Osteoblast (primary cell): Measurements from ENCODE around the gene RGS17. TPM values are rescaled to one million over a fixed set of nuclear protein-coding genes. Genes with fewer than 3 reads are reported as not detected.

Experiments used
- DNase-seq: peaks from one replicate; pipeline ENCODE4 v3.0.0; 2011; ENCODE audit warnings: low spot score, mixed read lengths; ENCODE audit not compliant: insufficient read length; ENCODE audit errors: missing footprints
- H2AFZ ChIP-seq: 2 replicates; pipeline ENCODE4 v1.6.0; 2011; ENCODE audit warnings: mild to moderate bottlenecking, low read length
- H3K27ac ChIP-seq: 2 replicates; pipeline ENCODE4 v1.5.1; 2011; ENCODE audit warnings: mild to moderate bottlenecking, low read depth, low read length, moderate library complexity
- H3K27me3 ChIP-seq: 2 replicates; pipeline ENCODE4 v1.6.0; 2012; ENCODE audit warnings: mild to moderate bottlenecking, control low read depth, inconsistent platforms, low read length, moderate library complexity; ENCODE audit not compliant: insufficient read depth
- H3K36me3 ChIP-seq: 2 replicates; pipeline ENCODE4 v1.5.1; 2011; ENCODE audit warnings: mild to moderate bottlenecking, low read length, control low read depth, moderate library complexity; ENCODE audit not compliant: insufficient read depth
- H3K4me1 ChIP-seq: 2 replicates; pipeline ENCODE4 v1.5.1; 2011; ENCODE audit warnings: mild to moderate bottlenecking, low read length, control low read depth, moderate library complexity; ENCODE audit not compliant: insufficient read depth
- H3K4me2 ChIP-seq: 2 replicates; pipeline ENCODE4 v1.6.0; 2011; ENCODE audit warnings: mild to moderate bottlenecking, low read length; ENCODE audit not compliant: insufficient read depth
- H3K4me3 ChIP-seq: fragments of 200-600 bp; sonication (generic); 3 replicates; pipeline ENCODE4 v1.5.1; 2012; ENCODE audit warnings: mild to moderate bottlenecking, low read length, inconsistent platforms; ENCODE audit not compliant: insufficient read depth
- H3K79me2 ChIP-seq: 2 replicates; pipeline ENCODE4 v1.6.0; 2012; ENCODE audit warnings: mild to moderate bottlenecking, low read length, control low read depth, inconsistent platforms; ENCODE audit not compliant: insufficient read depth
- H3K9me3 ChIP-seq: 2 replicates; pipeline ENCODE4 v1.5.1; 2011; ENCODE audit warnings: low read depth, low read length, control low read depth
- H4K20me1 ChIP-seq: 2 replicates; pipeline ENCODE4 v1.6.0; 2012; ENCODE audit warnings: mild to moderate bottlenecking, low read length, control low read depth; ENCODE audit not compliant: insufficient read depth
- CTCF ChIP-seq: IDR thresholded peaks from 2 replicates; pipeline ENCODE4 v1.5.1; 2011; ENCODE audit warnings: mild to moderate bottlenecking, low read depth, low read length, moderate library complexity; ENCODE audit errors: extremely low read depth
- total RNA-seq: library from RNA; depleted of rRNA; stranded (reverse); fragments of >200 nt; gene quantifications from 2 replicates; pipeline ENCODE4 v1.2.3, GENCODE V29; 2012

RGS17 gene
- total RNA-seq, 1 donor: 1.4 TPM

- peak; percentile 22 for DNase-seq
- Histone ChIP-seq H3K4me1 (peaks cover 39% of the 10 kb centered on the region), H3K27me3 (no peaks in the 10 kb centered on the region), H3K9me3 (no peaks in the 10 kb centered on the region), H3K36me3 (no peaks in the 10 kb centered on the region), H2AFZ (peak overlapping the region; percentile 52), H3K4me2 (peak overlapping the region; percentile 75), H3K4me3 (no peak overlapping the region), H3K79me2 (no peaks in the 10 kb centered on the region), H3K27ac (peak overlapping the region; percentile 73), H4K20me1 (no peaks in the 10 kb centered on the region)
- no peak for TF ChIP-seq CTCF
These were observed 40.7 kb downstream of the RGS17 start for GRCh38 chr6:153090241-153090930.

- DNase-seq: no peak
- Histone ChIP-seq H3K4me2 (no peak overlapping the region), H3K4me1 (peaks cover 43% of the 10 kb centered on the region), H2AFZ (no peak overlapping the region), H3K79me2 (no peaks in the 10 kb centered on the region), H3K9me3 (no peaks in the 10 kb centered on the region), H3K4me3 (no peak overlapping the region), H3K36me3 (no peaks in the 10 kb centered on the region), H3K27me3 (no peaks in the 10 kb centered on the region), H3K27ac (no peak overlapping the region), H4K20me1 (no peaks in the 10 kb centered on the region)
- TF ChIP-seq CTCF: no peak
These were observed 42.3 kb downstream of the RGS17 start for GRCh38 chr6:153088796-153089195.

GRCh38 chr6:153087436-153087835 is 43.6 kb downstream of the RGS17 start:
- H2AFZ ChIP-seq: no peak overlapping the region

More at GRCh38 chr6:153087436-153087835, 43.6 kb downstream of the RGS17 start:
- Histone ChIP-seq H3K9me3 (no peaks in the 10 kb centered on the region), H3K4me1 (peaks cover 39% of the 10 kb centered on the region), H3K27me3 (no peaks in the 10 kb centered on the region), H3K79me2 (no peaks in the 10 kb centered on the region), H3K27ac (no peak overlapping the region), H3K36me3 (no peaks in the 10 kb centered on the region), H3K4me2 (no peak overlapping the region), H3K4me3 (no peak overlapping the region), H4K20me1 (no peaks in the 10 kb centered on the region)
- no peak for DNase-seq
- no peak for TF ChIP-seq CTCF
